Measurements from ENCODE around the gene SYNE1. TPM values are rescaled to one million over a fixed set of nuclear protein-coding genes. Genes with fewer than 3 reads are reported as not detected.

Gene SYNE1
- total RNA-seq, 1 donor from 2014 or later: 258 TPM

DNA sequence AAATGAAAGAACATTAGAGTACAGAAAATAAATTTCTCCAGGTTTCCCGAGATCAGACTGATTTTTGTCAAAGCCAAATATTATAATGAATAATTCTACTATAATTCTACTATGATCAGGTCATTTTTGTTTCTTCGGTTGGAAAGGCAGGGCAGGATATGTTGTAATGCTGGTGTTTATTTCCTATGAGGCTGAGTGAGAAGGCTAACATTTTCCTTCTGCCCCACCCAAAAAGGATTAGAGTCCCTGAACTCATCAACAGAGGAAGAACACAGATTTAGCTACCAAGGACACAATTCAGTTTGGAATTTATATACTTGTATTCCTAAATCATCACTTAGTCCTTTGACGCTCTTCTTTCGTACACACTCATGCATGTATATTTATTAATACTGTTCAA lies 318.9 kb downstream of the SYNE1 start:
- no peak for DNase-seq (ENCODE audit: low read depth)

DNA sequence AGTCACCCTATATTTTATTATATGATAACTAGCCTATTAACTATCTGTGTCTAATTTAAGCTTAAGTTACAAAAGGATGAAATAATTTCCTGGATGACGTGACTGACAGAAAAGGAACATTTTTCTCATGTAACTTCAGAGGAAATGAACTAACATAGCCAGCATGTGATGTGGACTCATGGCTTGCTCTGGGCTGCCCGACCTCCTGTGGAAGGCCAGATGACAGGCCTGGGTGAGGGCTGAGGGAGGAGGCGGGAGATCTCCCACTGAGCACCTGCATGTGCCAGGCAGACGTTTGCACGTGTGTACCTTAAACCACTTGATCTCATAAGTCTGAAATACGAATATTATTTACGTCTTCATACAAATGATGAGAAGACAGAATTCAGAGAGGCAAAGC lies 321.1 kb downstream of the SYNE1 start:
- no peak for DNase-seq (ENCODE audit: low read depth)

DNA sequence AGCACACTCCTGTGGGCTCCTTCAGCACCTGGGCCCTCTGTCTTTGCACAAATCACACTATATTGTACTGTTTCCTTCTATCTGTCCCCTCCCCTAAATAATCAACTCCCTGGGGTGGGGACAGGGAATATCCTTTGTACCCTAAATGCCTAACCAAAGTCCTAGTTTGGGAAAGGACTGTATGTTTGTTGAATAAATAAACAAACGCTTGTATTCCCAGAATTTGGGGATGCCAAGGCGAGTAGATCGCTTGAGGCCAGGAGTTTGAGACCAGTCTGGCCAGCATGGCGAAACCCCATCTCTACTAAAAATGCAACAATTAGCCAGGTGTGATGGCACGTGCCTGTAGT lies 322.7 kb downstream of the SYNE1 start:
- DNase-seq (ENCODE audit: low read depth): no peak

DNA sequence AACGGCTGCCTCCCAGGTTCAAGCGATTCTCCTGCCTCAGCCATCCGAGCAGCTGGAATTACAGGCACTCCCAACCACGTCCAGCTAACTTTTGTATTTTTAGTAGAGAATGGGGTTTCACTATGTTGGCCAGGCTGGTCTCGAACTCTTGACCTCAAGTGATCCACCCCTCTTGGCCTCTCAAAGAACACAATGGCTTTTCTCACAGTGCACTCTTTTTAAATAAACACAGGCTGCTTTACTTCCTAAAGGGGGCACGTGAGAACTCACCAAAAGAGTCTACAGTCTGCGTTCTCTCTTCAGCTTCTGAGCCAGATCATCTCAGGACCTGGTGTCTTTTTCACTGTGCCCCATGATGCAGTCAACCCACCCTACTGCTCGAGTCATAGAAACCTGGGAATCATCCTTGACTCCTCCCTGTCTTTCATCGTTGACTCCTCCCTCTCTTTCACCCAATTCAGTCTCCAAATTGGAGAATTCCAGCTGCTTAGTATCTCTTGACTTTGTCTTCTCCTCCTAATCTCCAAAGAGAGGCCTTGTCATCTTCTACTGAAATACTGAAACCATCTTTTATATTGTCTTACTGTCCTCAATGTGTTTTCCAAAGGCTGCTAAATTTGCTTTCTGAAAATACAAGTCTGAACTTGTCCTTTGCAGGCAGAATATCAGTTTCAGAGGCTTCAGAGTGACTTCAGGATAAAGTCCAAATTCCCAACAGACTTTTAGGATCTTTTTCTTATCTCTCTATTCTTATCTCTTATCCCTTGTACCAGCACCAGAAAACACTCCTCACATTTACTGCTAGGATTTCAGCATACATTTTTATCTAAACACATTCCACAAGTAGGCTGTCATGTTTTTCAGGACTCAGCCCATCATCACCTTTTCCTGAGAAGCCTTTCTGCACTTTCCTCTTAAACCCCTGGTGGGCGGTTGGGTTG lies 323.4 kb downstream of the SYNE1 start:
- DNase-seq (ENCODE audit: low read depth): peak; percentile 34

DNA sequence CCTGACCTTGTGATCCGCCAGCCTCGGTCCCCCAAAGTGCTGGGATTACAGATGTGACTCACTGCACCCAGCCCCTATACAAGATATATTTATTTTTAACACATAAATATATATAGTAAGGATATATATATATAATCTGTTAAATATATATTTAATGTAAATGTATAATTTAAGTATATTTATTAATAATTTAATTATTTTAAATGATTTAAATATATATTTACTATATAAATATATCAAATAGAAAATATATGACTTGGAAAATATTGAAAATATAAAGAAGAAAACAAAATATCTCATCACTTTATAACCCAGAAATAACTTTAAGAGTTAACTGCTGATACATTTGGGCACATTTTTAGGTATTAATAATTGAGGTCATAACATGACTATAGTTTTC lies 324.7 kb downstream of the SYNE1 start:
- DNase-seq (ENCODE audit: low read depth): no peak

DNA sequence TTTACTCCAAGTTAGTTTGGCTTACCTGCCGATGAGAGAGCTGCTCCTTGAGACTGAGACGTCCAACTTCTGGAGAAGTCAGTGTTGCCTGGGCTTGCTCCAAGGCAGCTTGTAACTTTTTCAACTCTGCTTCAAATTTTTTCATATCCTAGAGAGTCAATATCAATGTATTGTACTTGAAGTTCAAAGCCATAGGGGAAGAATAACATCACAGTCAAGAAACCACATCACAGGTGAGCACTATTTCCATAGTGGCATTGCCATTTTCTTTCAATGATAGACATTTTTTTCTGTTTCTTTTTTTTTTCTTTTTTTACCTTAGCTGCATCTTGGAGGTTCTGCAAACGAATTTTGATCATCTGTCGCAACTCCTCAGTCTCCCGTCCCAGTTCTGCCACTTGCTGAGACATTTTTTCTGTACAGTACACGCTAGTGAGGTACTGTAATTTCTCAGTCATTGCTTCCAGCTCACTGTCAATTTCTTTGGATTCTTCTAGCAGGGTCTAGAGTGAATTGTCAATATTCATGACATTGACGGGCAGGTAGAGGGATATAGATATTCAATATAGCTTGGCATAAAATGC lies 326.7 kb downstream of the SYNE1 start:
- no peak for DNase-seq (ENCODE audit: low read depth)

DNA sequence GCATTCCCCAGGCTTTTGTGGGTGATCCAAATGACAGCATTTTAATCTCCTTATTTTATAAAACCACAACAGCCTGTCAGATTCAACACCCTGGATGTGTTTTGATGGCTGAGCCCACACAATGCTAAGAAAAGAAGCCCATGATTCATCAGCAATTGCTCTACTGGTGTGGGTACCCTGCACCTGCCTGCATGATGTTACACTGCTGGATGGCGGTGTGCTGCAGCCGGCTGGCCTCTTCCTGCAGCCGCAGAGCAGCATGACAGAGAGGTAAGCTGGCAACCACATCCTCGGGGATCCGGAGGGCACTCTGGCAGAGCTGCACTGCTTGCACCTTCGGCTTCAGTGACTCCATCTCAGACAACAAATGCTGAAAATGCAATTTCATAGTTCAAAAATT lies 327.5 kb downstream of the SYNE1 start:
- peak; percentile 89 for DNase-seq (ENCODE audit: low read depth)

DNA sequence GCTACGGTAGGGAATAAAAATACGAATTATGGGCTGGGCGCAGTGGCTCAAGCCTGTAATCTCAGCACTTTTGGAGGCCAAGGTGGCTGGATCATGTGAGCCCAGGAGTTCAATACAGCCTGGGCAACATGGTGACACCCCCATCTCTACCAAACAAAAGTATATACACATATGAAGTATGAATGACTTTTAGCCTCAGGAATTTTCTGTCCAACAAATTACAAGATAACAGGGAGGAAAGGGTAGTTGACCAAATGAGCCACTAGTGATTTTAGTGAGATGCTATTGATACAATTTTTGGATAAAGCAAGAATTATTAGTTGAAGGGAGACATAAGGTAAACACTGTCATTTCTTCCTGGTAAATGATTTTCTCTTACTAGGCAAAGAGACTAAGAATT lies 328.2 kb downstream of the SYNE1 start:
- no peak for DNase-seq (ENCODE audit: low read depth)

DNA sequence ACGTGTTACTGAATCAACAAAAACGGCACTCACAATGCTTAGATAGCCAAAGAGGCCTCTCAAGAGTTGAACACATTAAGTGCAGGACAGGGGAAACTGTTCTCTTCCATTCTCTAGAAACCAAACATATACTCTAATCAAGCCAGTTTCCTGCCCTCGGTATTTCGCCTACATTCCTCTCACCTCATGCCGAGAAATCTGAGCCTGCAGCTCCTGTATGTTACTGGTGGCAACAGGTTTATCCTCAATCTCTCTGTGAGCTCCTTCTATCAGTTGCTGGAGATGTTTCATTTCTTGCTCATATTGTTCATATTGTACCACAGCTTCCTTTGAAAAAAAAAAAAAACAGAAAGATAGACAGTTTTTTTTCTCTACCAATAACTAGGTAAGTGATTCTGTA lies 328.9 kb downstream of the SYNE1 start:
- no peak for DNase-seq (ENCODE audit: low read depth)

DNA sequence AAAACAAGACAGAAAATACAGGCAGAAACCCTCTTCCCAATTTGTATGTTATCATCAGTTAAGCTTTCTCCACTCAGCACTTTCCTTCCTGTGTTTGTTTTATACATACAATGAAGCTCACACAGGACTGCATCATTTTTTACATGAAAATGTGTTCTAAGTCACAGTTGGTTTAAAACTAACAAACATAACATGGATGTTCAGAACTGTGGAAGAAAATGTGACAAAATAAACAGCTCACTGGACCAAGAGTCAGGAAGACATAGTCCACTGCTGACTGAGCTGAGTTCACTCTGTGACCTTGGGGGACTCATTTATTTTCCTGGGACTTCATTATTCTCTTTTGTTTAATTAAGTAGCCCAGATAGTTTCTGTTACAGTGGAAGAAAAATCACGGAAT lies 331.5 kb downstream of the SYNE1 start:
- no peak for DNase-seq (ENCODE audit: low read depth)

DNA sequence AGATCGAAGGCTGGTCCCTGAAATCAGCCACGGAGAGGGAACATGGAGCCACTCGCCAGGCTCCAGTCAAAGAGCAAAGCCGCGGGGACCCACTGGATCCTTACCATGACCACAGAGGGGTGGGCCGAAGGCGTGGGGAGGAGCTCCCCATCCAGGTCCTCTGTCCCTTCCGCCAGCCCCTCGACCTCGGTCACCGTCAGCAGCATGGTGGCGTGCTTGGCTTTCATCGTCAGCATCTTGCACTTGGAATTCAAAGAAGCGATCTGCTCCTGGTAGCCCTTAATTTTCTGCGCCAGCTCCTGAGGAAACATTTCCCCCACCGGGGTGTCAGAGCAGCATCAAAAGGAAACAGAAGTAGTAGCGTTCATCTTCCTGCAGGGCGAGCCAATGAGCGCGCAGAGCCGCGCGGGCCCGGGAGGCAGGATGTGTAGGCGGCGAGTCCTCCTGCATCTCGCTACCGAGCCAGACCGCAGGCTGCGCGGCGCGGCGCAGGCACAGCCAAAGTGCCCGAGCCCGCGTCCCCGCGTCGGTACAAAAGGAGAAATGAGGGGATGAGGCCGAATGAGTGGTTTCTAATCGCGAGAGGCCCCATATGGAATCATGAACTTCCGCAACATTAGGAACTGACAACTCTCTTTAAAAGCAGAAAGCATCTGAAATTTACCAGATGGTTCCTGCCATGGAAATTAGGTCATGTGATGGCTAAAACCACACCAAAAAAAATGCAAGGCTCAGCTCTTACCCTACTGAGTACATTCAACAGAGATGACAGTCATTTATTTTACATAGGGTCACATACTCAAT lies 335.2 kb downstream of the SYNE1 start:
- peak; percentile 89 for DNase-seq (ENCODE audit: low read depth)

DNA sequence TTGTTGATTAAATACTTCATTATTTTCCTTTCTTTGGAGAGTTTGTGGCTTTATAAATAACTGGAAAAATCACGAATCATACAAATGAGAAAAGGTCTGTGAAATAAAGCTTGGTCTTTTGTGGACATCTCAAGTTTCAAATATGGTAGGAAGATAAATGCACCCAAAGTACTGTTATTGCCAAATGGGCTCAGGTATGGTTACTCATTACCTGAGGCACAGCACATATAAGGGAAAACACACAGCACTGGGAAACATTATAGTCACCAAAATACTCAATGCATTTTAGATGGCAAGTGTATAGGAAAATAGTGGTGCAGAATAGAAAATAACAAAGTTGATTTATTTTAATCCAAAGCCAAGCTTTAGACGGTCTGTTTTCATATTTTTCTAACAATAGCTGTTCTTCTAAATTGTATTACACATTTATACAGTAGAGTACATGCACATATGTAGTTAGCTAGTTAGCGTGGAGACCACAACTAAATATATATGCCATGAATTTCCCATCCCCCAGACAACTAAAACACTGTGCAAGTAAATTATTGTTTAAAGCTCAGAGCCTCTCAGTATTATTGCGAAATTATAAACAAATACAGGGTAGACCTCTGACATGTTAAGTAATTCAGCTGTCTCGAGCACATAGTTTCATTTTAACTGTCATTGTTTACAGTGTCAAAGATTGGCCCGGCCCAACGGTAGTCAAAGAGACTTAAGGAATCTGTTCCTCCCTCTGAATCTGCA lies 336.0 kb downstream of the SYNE1 start:
- no peak for DNase-seq (ENCODE audit: low read depth)

DNA sequence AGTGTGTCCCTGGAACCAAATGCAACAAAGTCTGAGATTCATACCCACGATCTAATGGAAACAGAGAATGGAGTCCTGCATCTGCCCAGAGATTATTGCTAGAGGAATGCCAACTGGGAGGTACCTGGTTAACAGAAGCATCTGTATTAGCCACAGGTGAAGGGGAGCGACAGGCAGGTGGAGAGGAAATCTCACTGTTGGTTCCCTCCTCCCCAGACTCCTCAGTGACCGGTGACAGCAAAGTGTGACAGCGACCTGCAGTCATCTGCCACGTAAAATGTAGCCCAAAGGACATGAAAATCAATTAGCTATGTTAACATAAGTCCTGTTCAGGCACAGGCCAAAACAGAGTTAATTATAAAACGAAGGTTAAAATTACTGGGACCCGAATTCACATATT lies 336.6 kb downstream of the SYNE1 start:
- no peak for DNase-seq (ENCODE audit: low read depth)

DNA sequence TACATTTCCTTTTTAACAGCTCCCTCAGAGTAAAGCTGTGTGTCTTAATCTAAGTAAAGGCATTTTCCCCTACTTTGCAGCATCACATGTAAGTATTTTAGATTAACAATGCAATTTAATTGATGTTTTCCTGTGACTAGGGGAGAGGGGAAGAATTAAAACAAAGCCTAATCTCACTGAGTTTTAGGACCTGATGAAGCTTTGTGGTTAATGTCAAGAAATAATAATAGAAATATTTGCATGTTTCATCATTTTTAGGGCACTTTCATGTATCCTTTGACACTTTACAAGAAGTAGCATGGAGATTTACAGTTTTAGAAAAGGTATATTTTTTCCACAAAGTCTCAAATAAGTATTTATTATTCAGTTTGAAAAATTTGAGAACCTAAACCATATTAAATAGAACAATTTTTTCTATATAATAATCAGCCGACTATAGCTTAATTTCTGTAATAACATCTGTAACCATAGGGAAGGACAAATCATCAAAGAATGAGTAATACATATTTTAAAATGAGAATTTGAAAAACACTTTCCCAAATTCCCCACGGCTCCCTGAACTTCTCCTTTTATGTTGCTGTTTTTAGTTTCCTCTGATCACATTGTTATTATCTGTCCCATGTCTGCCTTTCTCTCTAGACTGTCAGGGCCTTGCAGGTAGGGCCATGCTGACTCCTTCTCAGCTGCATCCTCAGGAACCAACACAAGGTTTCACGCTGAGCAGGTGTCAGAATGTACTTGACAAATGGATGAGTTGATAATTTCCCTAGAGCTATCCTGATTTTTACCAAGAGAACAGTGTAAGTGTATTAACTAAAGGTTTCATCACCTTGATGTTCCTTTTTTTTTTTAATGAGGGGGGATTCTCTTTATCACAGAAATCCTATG lies 338.1 kb downstream of the SYNE1 start:
- DNase-seq (ENCODE audit: low read depth): no peak

DNA sequence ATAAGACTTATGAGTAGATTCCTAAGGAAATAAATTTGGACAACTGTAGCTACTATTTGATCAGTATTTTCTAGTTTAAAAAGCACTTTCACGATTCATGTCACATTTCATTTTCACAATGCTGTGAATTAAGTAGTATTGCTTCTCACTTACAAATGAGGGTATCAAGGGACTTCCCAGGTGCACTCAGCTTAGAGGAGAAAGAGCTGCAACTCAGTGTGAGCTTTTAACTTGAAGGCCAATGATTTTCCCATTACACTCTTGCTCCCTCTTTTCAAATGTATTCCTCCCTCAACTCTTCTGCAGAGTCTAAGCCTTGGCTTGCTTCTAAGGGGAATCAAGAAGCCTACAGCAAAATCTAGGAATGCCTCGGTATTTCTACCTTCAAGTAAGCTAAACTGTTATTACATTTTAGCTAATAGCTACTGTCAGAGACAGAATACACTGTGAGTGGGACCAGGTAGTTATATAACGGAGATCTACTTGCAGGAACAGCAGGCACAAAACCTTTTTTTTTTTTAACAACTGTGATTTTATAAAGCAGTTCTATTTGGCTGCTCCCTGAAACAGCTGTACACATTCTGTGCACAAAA lies 339.0 kb downstream of the SYNE1 start:
- DNase-seq (ENCODE audit: low read depth): no peak

DNA sequence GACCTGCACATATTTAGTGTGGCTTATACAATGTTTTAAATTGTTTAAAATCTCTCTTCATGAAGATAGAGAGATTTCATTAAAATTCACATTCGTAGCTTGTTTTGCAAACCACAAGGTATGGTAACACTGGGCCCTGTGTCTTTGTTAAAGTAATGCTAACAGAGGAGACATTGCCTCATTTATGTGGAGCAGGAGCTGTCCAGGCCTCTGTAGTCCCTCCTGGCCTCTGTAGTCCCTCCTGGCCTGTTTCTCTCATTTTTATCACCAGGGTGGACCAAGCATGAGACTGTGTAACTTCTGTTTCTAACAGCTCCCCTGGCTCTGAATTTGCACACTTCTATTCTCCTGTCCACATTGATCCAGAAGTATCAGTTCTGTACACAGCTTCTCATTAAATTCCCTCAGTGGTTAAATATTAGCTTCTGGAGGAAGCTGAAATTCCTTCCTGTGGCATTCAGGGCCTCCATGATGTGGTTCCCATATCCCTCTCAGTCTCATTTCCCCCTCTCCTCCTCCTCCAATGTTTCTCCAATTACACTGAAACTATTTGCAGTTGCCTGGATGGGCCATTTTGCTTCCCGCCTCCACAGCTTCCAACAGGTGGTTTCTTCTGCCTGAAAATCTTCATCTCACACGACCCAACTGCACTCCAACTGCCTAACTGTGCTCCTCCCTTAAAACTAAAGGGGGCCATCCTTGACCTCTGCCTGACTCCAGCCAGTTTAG lies 340.4 kb downstream of the SYNE1 start:
- peak; percentile 79 for DNase-seq (ENCODE audit: low read depth)

DNA sequence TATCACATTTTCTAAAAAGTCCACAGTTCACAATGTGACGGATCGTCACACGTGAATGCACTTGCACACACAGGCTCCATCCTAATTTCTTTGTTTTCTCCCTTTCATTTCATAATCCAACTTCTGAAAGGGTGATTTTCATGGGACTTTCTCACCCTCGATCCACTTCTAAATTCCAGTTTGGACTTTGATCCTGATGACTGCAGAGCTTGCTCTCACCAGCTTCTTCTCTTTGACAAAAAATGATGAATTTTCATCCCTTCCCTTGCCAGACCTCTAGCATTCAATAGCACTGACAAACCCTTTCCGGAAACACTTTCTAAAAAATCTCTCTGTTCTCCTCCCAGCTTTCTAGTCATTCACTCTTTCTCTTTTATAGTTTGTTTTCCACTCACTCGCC lies 341.2 kb downstream of the SYNE1 start:
- no peak for DNase-seq (ENCODE audit: low read depth)

DNA sequence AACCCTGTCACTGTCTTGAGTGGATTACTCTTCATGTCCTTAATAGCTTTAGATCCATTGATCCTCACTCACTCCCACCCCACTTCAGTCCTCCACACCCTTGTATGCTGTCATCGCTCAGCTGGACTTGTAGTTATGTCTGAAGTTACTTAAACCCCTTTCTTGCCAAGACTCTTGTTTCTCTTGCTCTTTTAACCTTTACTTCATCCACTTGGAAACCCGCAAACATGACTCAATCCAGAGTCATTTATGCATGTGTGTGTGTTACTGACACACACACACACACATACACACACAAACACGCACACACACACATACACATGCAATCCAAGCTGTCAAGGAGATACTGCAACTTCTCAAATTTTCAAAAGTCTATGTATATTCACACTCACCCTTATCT lies 341.8 kb downstream of the SYNE1 start:
- DNase-seq (ENCODE audit: low read depth): peak; percentile 63

DNA sequence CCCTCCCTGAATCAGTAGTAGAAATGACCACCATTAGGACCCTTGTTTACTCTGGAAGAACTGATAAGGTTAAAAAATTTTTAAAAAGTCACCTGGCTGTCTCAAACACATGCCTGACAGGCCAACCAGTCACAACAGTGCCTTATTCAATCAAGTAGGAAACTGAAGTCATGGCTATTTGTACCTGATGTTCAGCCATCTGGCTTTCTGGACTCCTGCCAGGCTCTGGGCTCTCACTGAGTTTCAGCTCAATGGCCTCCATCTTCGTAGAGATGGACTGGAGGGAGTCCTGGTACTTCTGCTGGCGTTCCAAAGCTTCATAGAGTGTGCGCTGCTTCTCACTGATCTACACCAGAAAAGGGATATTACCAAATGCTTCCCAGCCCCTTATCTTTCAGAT lies 343.8 kb downstream of the SYNE1 start:
- peak; percentile 63 for DNase-seq (ENCODE audit: low read depth)
